GM23338 (cell line): ENCODE measurements around the gene KCNJ6. TPM values are rescaled to one million over a fixed set of nuclear protein-coding genes. Genes with fewer than 3 reads are reported as not detected.

Source experiments
- ATAC-seq: fragments of 200-7000 bp; cut with Tn5 transposase; 3 replicates; pipeline ENCODE4 v1.9.1; 2020
- DNase-seq: peaks from one replicate; pipeline ENCODE4 v3.0.0-alpha.2; 2015; ENCODE audit warnings: low spot score
- H2AFZ ChIP-seq: fragments of 200-600 bp; sonication (generic); 2 replicates; pipeline ENCODE4 v1.8.0; 2016; ENCODE audit warnings: antibody characterized with exemption, mild to moderate bottlenecking, moderate library complexity
- H3F3A ChIP-seq: fragments of 200-600 bp; sonication (generic); replicated peaks from 2 replicates; pipeline ENCODE4 v1.8.0; 2017; ENCODE audit warnings: antibody characterized with exemption, mixed run types, low read depth
- H3K27ac ChIP-seq: fragments of 200-600 bp; sonication (generic); 2 replicates; pipeline ENCODE4 v1.6.1; 2016; ENCODE audit warnings: low read depth
- H3K27me3 ChIP-seq: fragments of 200-600 bp; sonication (generic); 2 replicates; pipeline ENCODE4 v1.8.0; 2016; ENCODE audit warnings: mild to moderate bottlenecking, mixed run types, moderate library complexity; ENCODE audit not compliant: insufficient read depth
- H3K36me3 ChIP-seq: fragments of 200-600 bp; sonication (generic); 2 replicates; pipeline ENCODE4 v1.8.0; 2016; ENCODE audit warnings: mild to moderate bottlenecking; ENCODE audit not compliant: insufficient read depth
- H3K4me1 ChIP-seq: fragments of 200-600 bp; sonication (generic); 2 replicates; pipeline ENCODE4 v1.8.0; 2016; ENCODE audit warnings: mild to moderate bottlenecking, moderate library complexity; ENCODE audit not compliant: insufficient read depth
- H3K4me2 ChIP-seq: fragments of 200-600 bp; sonication (generic); 2 replicates; pipeline ENCODE4 v1.7.1; 2017; ENCODE audit warnings: mixed run types
- H3K4me3 ChIP-seq: fragments of 200-600 bp; sonication (generic); 2 replicates; pipeline ENCODE4 v1.6.1; 2016; ENCODE audit warnings: mixed run types
- H3K79me2 ChIP-seq: fragments of 200-600 bp; sonication (generic); replicated peaks from 2 replicates; pipeline ENCODE4 v1.8.0; 2017; ENCODE audit warnings: mild to moderate bottlenecking; ENCODE audit not compliant: insufficient read depth
- H3K9me2 ChIP-seq: fragments of 200-600 bp; sonication (generic); 2 replicates; pipeline ENCODE4 v1.8.0; 2017; ENCODE audit not compliant: insufficient read depth
- H4K20me1 ChIP-seq: fragments of 200-600 bp; sonication (generic); replicated peaks from 2 replicates; pipeline ENCODE4 v1.8.0; 2017; ENCODE audit warnings: mild to moderate bottlenecking; ENCODE audit not compliant: insufficient read depth
- H3K27ac Mint-ChIP-seq: 2 replicates; pipeline ENCODE4 v1.8.0; 2020; ENCODE audit warnings: inconsistent platforms, mild to moderate bottlenecking, moderate library complexity, mixed read lengths
- H3K27me3 Mint-ChIP-seq: 3 replicates; pipeline ENCODE4 v1.8.0; 2022; ENCODE audit warnings: low read depth, mild to moderate bottlenecking, moderate library complexity, mixed read lengths, inconsistent platforms; ENCODE audit not compliant: insufficient read depth, poor library complexity
- H3K36me3 Mint-ChIP-seq: 3 replicates; pipeline ENCODE4 v1.8.0; 2021; ENCODE audit warnings: low read depth, mild to moderate bottlenecking, inconsistent platforms, moderate library complexity, mixed read lengths
- H3K4me1 Mint-ChIP-seq: 3 replicates; pipeline ENCODE4 v1.8.0; 2020; ENCODE audit warnings: mild to moderate bottlenecking, inconsistent platforms, mixed read lengths
- H3K4me3 Mint-ChIP-seq: 3 replicates; pipeline ENCODE4 v1.8.0; 2021; ENCODE audit warnings: moderate library complexity, mild to moderate bottlenecking, inconsistent platforms, mixed read lengths
- H3K9me3 Mint-ChIP-seq: 3 replicates; pipeline ENCODE4 v1.8.0; 2020; ENCODE audit warnings: moderate library complexity, mild to moderate bottlenecking, inconsistent platforms, mixed read lengths
- CTCF ChIP-seq, 2 experiments: fragments of 200-600 bp in 1 of 2; sonication (generic) in 1 of 2; conservative IDR thresholded peaks; 2 replicates each; pipeline versions ENCODE4 v1.5.1 to v1.6.1; 2016 to 2017; ENCODE audit warnings: antibody characterized with exemption in 2 of 2, low read depth in 2 of 2, mild to moderate bottlenecking in 2 of 2, moderate library complexity in 1 of 2
- EZH2 ChIP-seq: fragments of 200-600 bp; sonication (generic); IDR thresholded peaks from one replicate; pipeline ENCODE4 v1.8.0; 2017; ENCODE audit warnings: antibody characterized with exemption, mild to moderate bottlenecking, low read depth; ENCODE audit not compliant: unreplicated experiment
- EZH2phosphoT487 ChIP-seq: fragments of 200-600 bp; sonication (generic); IDR thresholded peaks from one replicate; pipeline ENCODE4 v1.8.1; 2018; ENCODE audit warnings: antibody characterized with exemption; ENCODE audit not compliant: unreplicated experiment
- JUNB ChIP-seq: IDR thresholded peaks from one replicate; pipeline ENCODE4 v1.6.1; 2016; ENCODE audit warnings: antibody characterized with exemption; ENCODE audit not compliant: unreplicated experiment
- STAT1 ChIP-seq: IDR thresholded peaks from one replicate; pipeline ENCODE4 v1.6.1; 2016; ENCODE audit warnings: antibody characterized with exemption; ENCODE audit not compliant: unreplicated experiment
- ZNF114 ChIP-seq: fragments of 250-450 bp; sonication (Bioruptor Pico); IDR thresholded peaks from 2 replicates; pipeline ENCODE4 v1.5.0; 2020; ENCODE audit warnings: mild to moderate bottlenecking, moderate library complexity
- ZNF331 ChIP-seq: fragments of 250-450 bp; sonication (Bioruptor Pico); IDR thresholded peaks from 2 replicates; pipeline ENCODE4 v1.5.0; 2020; ENCODE audit warnings: low read depth, mild to moderate bottlenecking, moderate library complexity
- polyA plus RNA-seq: library from polyadenylated mRNA; unstranded; fragments of >200 nt; fragmentation: Nextera tagmentation; extraction: Ambion mirVana; gene quantifications from 2 replicates; pipeline ENCODE4 v1.2.1, GENCODE V29; 2016
- total RNA-seq: library from RNA; depleted of rRNA; stranded (reverse); fragments of >200 nt; shearing (Covaris generic); gene quantifications from 2 replicates; pipeline ENCODE4 v1.2.3, GENCODE V29; 2014
- TF ChIP-seq, protein P1 (sequence below): fragments of 250-450 bp; sonication (Bioruptor Pico); IDR thresholded peaks from 2 replicates; pipeline ENCODE4 v1.5.0; 2020; ENCODE audit warnings: mild to moderate bottlenecking, moderate library complexity
- TF ChIP-seq, protein P2 (sequence below): IDR thresholded peaks from 2 replicates; pipeline ENCODE4 v1.6.1; 2016; ENCODE audit warnings: antibody characterized with exemption

KCNJ6 gene
- total and polyA plus RNA-seq, 2 experiments from 2014 or later, result 0.48 to 0.52 TPM

GRCh38 chr21:37606549-37606948 is 309.7 kb downstream of the KCNJ6 start:
- ATAC-seq (no peak), DNase-seq (no peak)
- TF ChIP-seq JUNB (no peak), STAT1 (no peak), EZH2 (no peak), ZNF114 (CRISPR knock-in tag) (no peak), ZNF331 (CRISPR knock-in tag) (no peak), CTCF (conservative IDR thresholded peaks at IDR 0.05; ENCODE audit: low read depth in 2 of 2) (no peak), EZH2phosphoT487 (no peak)
- TF ChIP-seq, protein P1, sequence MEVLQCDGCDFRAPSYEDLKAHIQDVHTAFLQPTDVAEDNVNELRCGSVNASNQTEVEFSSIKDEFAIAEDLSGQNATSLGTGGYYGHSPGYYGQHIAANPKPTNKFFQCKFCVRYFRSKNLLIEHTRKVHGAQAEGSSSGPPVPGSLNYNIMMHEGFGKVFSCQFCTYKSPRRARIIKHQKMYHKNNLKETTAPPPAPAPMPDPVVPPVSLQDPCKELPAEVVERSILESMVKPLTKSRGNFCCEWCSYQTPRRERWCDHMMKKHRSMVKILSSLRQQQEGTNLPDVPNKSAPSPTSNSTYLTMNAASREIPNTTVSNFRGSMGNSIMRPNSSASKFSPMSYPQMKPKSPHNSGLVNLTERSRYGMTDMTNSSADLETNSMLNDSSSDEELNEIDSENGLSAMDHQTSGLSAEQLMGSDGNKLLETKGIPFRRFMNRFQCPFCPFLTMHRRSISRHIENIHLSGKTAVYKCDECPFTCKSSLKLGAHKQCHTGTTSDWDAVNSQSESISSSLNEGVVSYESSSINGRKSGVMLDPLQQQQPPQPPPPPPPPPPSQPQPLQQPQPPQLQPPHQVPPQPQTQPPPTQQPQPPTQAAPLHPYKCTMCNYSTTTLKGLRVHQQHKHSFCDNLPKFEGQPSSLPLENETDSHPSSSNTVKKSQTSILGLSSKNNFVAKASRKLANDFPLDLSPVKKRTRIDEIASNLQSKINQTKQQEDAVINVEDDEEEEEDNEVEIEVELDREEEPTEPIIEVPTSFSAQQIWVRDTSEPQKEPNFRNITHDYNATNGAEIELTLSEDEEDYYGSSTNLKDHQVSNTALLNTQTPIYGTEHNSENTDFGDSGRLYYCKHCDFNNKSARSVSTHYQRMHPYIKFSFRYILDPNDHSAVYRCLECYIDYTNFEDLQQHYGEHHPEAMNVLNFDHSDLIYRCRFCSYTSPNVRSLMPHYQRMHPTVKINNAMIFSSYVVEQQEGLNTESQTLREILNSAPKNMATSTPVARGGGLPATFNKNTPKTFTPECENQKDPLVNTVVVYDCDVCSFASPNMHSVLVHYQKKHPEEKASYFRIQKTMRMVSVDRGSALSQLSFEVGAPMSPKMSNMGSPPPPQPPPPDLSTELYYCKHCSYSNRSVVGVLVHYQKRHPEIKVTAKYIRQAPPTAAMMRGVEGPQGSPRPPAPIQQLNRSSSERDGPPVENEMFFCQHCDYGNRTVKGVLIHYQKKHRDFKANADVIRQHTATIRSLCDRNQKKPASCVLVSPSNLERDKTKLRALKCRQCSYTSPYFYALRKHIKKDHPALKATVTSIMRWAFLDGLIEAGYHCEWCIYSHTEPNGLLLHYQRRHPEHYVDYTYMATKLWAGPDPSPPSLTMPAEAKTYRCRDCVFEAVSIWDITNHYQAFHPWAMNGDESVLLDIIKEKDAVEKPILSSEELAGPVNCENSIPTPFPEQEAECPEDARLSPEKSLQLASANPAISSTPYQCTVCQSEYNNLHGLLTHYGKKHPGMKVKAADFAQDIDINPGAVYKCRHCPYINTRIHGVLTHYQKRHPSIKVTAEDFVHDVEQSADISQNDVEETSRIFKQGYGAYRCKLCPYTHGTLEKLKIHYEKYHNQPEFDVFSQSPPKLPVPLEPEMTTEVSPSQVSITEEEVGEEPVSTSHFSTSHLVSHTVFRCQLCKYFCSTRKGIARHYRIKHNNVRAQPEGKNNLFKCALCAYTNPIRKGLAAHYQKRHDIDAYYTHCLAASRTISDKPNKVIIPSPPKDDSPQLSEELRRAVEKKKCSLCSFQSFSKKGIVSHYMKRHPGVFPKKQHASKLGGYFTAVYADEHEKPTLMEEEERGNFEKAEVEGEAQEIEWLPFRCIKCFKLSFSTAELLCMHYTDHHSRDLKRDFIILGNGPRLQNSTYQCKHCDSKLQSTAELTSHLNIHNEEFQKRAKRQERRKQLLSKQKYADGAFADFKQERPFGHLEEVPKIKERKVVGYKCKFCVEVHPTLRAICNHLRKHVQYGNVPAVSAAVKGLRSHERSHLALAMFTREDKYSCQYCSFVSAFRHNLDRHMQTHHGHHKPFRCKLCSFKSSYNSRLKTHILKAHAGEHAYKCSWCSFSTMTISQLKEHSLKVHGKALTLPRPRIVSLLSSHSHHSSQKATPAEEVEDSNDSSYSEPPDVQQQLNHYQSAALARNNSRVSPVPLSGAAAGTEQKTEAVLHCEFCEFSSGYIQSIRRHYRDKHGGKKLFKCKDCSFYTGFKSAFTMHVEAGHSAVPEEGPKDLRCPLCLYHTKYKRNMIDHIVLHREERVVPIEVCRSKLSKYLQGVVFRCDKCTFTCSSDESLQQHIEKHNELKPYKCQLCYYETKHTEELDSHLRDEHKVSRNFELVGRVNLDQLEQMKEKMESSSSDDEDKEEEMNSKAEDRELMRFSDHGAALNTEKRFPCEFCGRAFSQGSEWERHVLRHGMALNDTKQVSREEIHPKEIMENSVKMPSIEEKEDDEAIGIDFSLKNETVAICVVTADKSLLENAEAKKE, result no peak
- TF ChIP-seq, protein P2, sequence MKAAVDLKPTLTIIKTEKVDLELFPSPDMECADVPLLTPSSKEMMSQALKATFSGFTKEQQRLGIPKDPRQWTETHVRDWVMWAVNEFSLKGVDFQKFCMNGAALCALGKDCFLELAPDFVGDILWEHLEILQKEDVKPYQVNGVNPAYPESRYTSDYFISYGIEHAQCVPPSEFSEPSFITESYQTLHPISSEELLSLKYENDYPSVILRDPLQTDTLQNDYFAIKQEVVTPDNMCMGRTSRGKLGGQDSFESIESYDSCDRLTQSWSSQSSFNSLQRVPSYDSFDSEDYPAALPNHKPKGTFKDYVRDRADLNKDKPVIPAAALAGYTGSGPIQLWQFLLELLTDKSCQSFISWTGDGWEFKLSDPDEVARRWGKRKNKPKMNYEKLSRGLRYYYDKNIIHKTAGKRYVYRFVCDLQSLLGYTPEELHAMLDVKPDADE, result no peak
- H2AFZ ChIP-seq, result peak overlapping the region; percentile 56; the same call in 1 of the 2 replicates
- no peak overlapping the region for H3K27ac Mint-ChIP-seq
- no peaks in the 10 kb centered on the region for H3K36me3 ChIP-seq
- peaks cover 3% of the 10 kb centered on the region; the same call in 2 of the 3 replicates for H3K36me3 Mint-ChIP-seq
- H4K20me1 ChIP-seq, result no peaks in the 10 kb centered on the region
- no peaks in the 10 kb centered on the region for H3K4me1 Mint-ChIP-seq
- H3K27me3 Mint-ChIP-seq, result peaks cover 3% of the 10 kb centered on the region
- peaks cover 32% of the 10 kb centered on the region for H3K9me2 ChIP-seq
- no peak overlapping the region for H3K27ac ChIP-seq
- no peaks in the 10 kb centered on the region for H3K27me3 ChIP-seq
- H3K79me2 ChIP-seq, result no peaks in the 10 kb centered on the region
- H3F3A ChIP-seq, result no peaks in the 10 kb centered on the region
- no peaks in the 10 kb centered on the region for H3K4me1 ChIP-seq
- H3K4me3 Mint-ChIP-seq, result no peak overlapping the region
- no peak overlapping the region for H3K4me3 ChIP-seq
- H3K9me3 Mint-ChIP-seq, result peaks cover 4% of the 10 kb centered on the region; the same call in 2 of the 3 replicates
- H3K4me2 ChIP-seq, result no peak overlapping the region
